ENCODE data around the gene POLA1.

Gene POLA1

DNA sequence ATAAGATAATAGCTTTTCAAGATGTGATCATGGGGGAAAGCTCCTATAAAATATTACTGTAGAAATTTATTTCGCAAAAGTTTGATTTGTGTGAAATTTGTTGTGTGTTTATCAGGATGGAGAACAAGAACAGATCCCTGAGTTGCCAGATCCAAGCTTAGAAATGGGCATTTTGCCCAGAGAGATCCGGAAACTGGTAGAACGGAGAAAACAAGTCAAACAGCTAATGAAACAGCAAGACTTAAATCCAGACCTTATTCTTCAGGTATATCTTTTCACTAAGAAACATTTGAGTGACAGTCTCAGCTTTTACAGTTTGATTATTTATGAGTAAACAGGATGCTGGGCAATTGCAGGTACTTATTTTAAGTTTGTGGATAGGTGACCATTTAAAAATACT, 54.5 kb downstream of the POLA1 start:
- no peaks in the 10 kb centered on the region for H3K27me3 ChIP-seq (ENCODE audit: insufficient read depth, poor library complexity, severe bottlenecking)
- DNase-seq (ENCODE audit: low spot score) (no peak), ATAC-seq (ENCODE audit: low read depth) (no peak)
- H3K4me3 ChIP-seq (ENCODE audit: severe bottlenecking), result no peak overlapping the region
- H3K9me3 ChIP-seq (ENCODE audit: severe bottlenecking), result no peaks in the 10 kb centered on the region
- H3K4me1 ChIP-seq (ENCODE audit: insufficient read depth, poor library complexity, severe bottlenecking), result no peaks in the 10 kb centered on the region
- TF ChIP-seq, protein P1, sequence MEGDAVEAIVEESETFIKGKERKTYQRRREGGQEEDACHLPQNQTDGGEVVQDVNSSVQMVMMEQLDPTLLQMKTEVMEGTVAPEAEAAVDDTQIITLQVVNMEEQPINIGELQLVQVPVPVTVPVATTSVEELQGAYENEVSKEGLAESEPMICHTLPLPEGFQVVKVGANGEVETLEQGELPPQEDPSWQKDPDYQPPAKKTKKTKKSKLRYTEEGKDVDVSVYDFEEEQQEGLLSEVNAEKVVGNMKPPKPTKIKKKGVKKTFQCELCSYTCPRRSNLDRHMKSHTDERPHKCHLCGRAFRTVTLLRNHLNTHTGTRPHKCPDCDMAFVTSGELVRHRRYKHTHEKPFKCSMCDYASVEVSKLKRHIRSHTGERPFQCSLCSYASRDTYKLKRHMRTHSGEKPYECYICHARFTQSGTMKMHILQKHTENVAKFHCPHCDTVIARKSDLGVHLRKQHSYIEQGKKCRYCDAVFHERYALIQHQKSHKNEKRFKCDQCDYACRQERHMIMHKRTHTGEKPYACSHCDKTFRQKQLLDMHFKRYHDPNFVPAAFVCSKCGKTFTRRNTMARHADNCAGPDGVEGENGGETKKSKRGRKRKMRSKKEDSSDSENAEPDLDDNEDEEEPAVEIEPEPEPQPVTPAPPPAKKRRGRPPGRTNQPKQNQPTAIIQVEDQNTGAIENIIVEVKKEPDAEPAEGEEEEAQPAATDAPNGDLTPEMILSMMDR (IDR thresholded peaks at IDR 0.05; ENCODE audit: poor library complexity, severe bottlenecking), result no peak
- peaks cover 24% of the 10 kb centered on the region for H3K36me3 ChIP-seq (ENCODE audit: low read depth)
- H3K27ac ChIP-seq (ENCODE audit: poor library complexity, severe bottlenecking), result no peak overlapping the region

DNA sequence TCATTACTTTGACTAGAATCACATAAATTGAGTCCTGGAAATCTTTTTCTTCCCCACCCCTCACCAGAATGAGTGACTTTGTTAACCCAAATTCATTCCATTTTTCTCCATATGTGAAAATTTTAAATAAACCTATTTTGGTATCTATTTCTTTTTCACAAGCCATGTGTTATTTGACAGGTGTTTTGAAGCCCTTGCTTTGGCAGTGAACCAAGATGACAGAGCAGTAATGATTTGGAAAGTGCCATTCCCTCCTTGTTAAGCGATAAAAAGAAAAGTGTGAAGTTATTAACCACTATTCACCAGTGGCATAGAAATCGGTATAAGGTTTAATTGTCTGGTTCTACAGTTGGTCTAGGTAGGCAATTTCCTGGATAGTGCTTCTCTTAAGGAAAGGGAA, 66.1 kb downstream of the POLA1 start:
- Histone ChIP-seq H3K27me3 (ENCODE audit: insufficient read depth, poor library complexity, severe bottlenecking) (no peaks in the 10 kb centered on the region), H3K4me3 (ENCODE audit: severe bottlenecking) (no peak overlapping the region), H3K36me3 (ENCODE audit: low read depth) (peaks cover 5% of the 10 kb centered on the region; the same call in 1 of the 2 replicates), H3K27ac (ENCODE audit: poor library complexity, severe bottlenecking) (no peak overlapping the region), H3K9me3 (ENCODE audit: severe bottlenecking) (no peaks in the 10 kb centered on the region), H3K4me1 (ENCODE audit: insufficient read depth, poor library complexity, severe bottlenecking) (no peaks in the 10 kb centered on the region)
- DNase-seq (ENCODE audit: low spot score) (no peak), ATAC-seq (ENCODE audit: low read depth) (no peak)
- TF ChIP-seq, protein P1 (IDR thresholded peaks at IDR 0.05; ENCODE audit: poor library complexity, severe bottlenecking), result no peak

DNA sequence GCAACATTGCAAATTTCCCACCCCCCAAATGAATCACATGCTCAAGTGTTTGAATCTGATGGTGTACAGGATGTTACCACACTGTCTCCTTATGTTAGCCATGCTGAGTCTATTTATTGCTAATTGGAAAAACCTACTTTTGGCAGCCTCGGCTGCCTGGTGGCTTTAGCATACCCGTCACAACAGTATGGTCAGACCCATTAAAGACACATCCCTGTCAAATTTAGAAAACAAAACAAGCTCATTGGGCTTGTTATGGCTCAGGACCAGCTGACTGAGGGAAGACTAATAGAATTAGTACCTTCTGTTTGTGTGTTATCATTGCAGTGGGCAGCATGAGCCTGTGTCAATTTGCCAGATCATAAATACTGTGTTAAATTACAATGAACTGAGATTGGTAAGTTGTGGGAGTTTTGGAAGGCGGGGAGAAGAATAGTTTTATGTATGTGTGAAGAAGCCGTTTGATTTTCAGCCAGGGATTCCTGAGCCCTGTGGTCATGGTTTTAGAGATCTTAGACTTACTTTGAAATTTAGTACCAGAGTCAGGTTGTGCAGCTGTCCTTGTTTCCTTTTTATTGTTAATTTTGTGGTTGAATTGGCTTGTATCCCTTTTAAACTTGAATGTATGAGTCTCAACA, 66.8 kb downstream of the POLA1 start:
- Histone ChIP-seq H3K9me3 (ENCODE audit: severe bottlenecking) (no peaks in the 10 kb centered on the region), H3K36me3 (ENCODE audit: low read depth) (0 out of 2 replicates have a peak, but pooled peaks cover 3% of the 10 kb centered on the region), H3K4me1 (ENCODE audit: insufficient read depth, poor library complexity, severe bottlenecking) (no peaks in the 10 kb centered on the region), H3K27ac (ENCODE audit: poor library complexity, severe bottlenecking) (no peak overlapping the region), H3K27me3 (ENCODE audit: insufficient read depth, poor library complexity, severe bottlenecking) (no peaks in the 10 kb centered on the region), H3K4me3 (ENCODE audit: severe bottlenecking) (no peak overlapping the region)
- TF ChIP-seq, protein P1 (IDR thresholded peaks at IDR 0.05; ENCODE audit: poor library complexity, severe bottlenecking), result no peak
- DNase-seq (ENCODE audit: low spot score), result no peak
- no peak for ATAC-seq (ENCODE audit: low read depth)

DNA sequence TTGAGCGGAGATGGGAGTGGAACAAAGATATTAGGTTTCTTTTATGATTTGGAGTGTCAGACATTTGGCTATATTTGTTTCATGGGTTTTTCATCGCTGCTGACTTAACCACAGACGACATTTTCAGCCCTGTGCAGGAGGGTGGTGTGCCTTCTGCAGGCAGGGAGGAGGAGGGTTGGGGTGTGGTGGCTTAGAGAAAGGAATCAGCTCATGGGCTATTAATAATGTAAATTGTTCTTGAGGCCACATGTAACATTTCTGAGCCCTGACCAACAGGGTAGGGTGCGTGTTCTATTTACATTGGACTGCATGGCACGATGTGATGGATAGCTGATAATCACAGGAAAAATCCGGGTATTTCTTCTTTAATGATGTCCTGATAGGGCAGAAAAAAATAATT, 67.6 kb downstream of the POLA1 start:
- no peaks in the 10 kb centered on the region for H3K9me3 ChIP-seq (ENCODE audit: severe bottlenecking)
- 0 out of 2 replicates have a peak, but pooled peaks cover 3% of the 10 kb centered on the region for H3K36me3 ChIP-seq (ENCODE audit: low read depth)
- H3K4me3 ChIP-seq (ENCODE audit: severe bottlenecking), result no peak overlapping the region
- TF ChIP-seq, protein P1 (IDR thresholded peaks at IDR 0.05; ENCODE audit: poor library complexity, severe bottlenecking), result no peak
- DNase-seq (ENCODE audit: low spot score), result no peak
- no peaks in the 10 kb centered on the region for H3K4me1 ChIP-seq (ENCODE audit: insufficient read depth, poor library complexity, severe bottlenecking)
- ATAC-seq (ENCODE audit: low read depth), result no peak
- no peaks in the 10 kb centered on the region for H3K27me3 ChIP-seq (ENCODE audit: insufficient read depth, poor library complexity, severe bottlenecking)
- no peak overlapping the region for H3K27ac ChIP-seq (ENCODE audit: poor library complexity, severe bottlenecking)

DNA sequence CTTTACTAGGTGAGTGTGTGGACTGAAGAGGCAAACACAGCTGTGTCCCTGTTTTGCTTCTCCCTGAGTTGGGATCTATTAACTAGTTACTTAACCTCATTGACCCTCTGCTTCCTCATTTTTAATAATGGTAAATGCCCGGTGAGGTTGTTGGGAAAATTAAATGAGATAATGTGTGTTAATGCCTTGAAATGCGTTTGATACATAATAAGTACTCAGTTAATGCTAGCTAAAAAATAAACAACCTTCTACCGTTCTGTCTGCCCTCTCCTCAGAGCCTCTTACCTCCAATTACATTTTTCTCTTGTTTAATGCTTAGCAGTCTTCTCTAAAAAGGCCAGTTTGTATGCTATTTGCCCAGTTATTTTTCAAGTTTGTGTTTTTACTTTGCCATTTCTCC, 70.3 kb downstream of the POLA1 start:
- no peaks in the 10 kb centered on the region for H3K9me3 ChIP-seq (ENCODE audit: severe bottlenecking)
- no peak overlapping the region for H3K4me3 ChIP-seq (ENCODE audit: severe bottlenecking)
- H3K36me3 ChIP-seq (ENCODE audit: low read depth), result 0 out of 2 replicates have a peak, but pooled peaks cover 3% of the 10 kb centered on the region
- H3K27me3 ChIP-seq (ENCODE audit: insufficient read depth, poor library complexity, severe bottlenecking), result no peaks in the 10 kb centered on the region
- ATAC-seq (ENCODE audit: low read depth), result no peak
- H3K4me1 ChIP-seq (ENCODE audit: insufficient read depth, poor library complexity, severe bottlenecking), result no peaks in the 10 kb centered on the region
- DNase-seq (ENCODE audit: low spot score), result no peak
- H3K27ac ChIP-seq (ENCODE audit: poor library complexity, severe bottlenecking), result no peak overlapping the region
- TF ChIP-seq, protein P1 (IDR thresholded peaks at IDR 0.05; ENCODE audit: poor library complexity, severe bottlenecking), result no peak
